Measurements from ENCODE around the gene DOCK10. TPM values are rescaled to one million over a fixed set of nuclear protein-coding genes. Genes with fewer than 3 reads are reported as not detected.
A peak's percentile ranks its signal among the peaks of the same experiment; 100 is the strongest.

DOCK10 gene
- 10 to 100 TPM in 3 of 4 donors, 1 to 10 TPM in 1; 8.1 to 35.4 (median 17.2) TPM for total RNA-seq

DNA sequence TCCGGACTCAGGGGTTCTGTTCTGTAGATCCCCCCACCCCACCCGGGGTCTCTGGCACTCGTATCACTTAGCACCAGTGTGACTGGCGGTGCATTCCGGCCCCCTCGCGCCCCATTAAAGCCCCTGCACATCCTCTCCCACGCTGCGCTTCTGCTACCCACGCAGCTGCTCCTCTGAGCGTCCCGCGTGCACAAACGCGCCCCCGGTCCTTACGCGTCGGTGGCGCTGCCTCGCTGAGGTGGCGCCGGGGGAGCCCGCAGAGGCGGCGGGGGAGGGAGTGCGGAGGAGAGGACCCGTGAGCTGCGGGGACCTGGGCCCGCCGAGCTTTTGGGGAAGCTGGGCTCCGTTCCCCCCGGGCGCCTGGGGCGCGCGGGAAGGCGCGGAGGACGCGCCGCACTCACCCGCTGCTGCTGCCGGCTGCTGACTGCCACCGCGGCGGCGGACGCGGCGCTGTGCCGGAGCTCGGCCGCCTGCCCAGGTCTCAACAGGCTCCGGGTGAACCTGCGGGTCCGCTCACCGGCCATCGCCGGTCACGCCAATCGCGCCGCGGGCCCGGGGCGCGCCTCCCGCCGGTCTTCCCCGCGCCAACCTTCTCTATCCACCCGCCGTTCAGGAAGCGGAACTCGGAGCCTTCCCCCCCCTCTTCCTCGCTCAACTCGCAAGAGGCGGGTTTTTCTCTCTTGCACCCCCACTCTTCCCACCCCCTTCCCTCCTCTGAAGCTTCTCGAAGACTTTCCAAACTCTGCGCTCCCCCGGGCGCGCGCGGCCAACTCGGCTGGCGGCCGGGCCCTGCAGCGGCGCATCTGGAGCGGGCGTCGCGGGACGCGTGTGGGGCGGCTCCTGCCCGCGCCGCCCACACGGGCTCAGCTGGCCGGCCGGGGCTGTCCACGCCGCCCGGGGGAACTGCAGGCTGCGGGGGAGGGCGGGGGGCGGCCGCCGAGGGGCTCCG lies at the start of gene DOCK10:
Gene DOCK10, minus strand, starts transcription at position 618 of the 949 bp plus-strand sequence. Its CDS starts 94 bp downstream, at position 524.
- H3K4me1 ChIP-seq: peaks cover 36% of the 10 kb centered on the region
- no peak for DNase-seq (ENCODE audit: low spot score in 2 of 2)
- peak within 1 kb of the TSS; percentile 80 for H3K4me3 ChIP-seq
- WGBS: under 1% methylated on average over 56 of the region's 113 CpGs
- peak within 1 kb of the TSS; percentile 71 for H3K27ac ChIP-seq
- no peaks in the 10 kb centered on the region for H3K9me3 ChIP-seq
- peaks cover 38% of the 10 kb centered on the region for H3K27me3 ChIP-seq
- TF ChIP-seq POLR2AphosphoS5 (IDR thresholded peaks at IDR 0.05): no peak
- no peak for TF ChIP-seq POLR2A (IDR thresholded peaks at IDR 0.05)
- no peak for TF ChIP-seq CTCF (IDR thresholded peaks at IDR 0.05)
- TF ChIP-seq EP300 (IDR thresholded peaks at IDR 0.05): no peak
- H3K36me3 ChIP-seq: no peaks in the 10 kb centered on the region

GRCh38 chr2:225091336-225091735 lies 49.1 kb upstream of the DOCK10 start:
- Histone ChIP-seq H3K27ac (no peak overlapping the region), H3K36me3 (no peaks in the 10 kb centered on the region), H3K4me1 (no peaks in the 10 kb centered on the region), H3K4me3 (no peak overlapping the region), H3K9me3 (no peaks in the 10 kb centered on the region), H3K27me3 (peaks cover 4% of the 10 kb centered on the region)
- no peak for TF ChIP-seq CTCF (IDR thresholded peaks at IDR 0.05)
- no peak for TF ChIP-seq POLR2A (IDR thresholded peaks at IDR 0.05)
- TF ChIP-seq POLR2AphosphoS5 (IDR thresholded peaks at IDR 0.05): no peak
- TF ChIP-seq EP300 (IDR thresholded peaks at IDR 0.05): no peak
- WGBS: 76% methylated on average over 2 of the region's 2 CpGs
- no peak for DNase-seq (ENCODE audit: low spot score in 2 of 2)

DNA sequence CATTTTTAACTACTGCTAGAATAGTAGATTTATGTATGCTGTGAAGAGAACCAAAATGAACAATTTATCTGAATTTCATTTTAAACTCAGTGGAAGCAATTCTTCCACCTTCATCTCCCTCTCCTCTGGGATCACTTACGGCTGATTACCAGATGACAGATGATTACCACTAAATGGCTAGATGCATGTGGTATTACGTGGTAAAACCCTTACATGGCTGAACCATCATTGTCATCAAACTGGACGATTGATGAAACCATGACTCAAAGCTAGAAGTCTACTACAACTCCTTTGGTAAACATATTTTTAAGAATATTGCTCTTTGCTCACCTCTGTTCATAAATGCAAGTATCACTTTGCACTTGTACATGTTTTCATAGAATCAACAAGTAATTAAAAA lies 48.5 kb upstream of the DOCK10 start:
- TF ChIP-seq POLR2A (IDR thresholded peaks at IDR 0.05): no peak
- no peak for TF ChIP-seq POLR2AphosphoS5 (IDR thresholded peaks at IDR 0.05)
- no peak for TF ChIP-seq CTCF (IDR thresholded peaks at IDR 0.05)
- TF ChIP-seq EP300 (IDR thresholded peaks at IDR 0.05): no peak
- Histone ChIP-seq H3K4me1 (no peaks in the 10 kb centered on the region), H3K27ac (no peak overlapping the region), H3K27me3 (peaks cover 4% of the 10 kb centered on the region), H3K36me3 (no peaks in the 10 kb centered on the region), H3K9me3 (no peaks in the 10 kb centered on the region), H3K4me3 (no peak overlapping the region)
- no peak for DNase-seq (ENCODE audit: low spot score in 2 of 2)
- WGBS: 77% methylated on average over 3 of the region's 3 CpGs

DNA sequence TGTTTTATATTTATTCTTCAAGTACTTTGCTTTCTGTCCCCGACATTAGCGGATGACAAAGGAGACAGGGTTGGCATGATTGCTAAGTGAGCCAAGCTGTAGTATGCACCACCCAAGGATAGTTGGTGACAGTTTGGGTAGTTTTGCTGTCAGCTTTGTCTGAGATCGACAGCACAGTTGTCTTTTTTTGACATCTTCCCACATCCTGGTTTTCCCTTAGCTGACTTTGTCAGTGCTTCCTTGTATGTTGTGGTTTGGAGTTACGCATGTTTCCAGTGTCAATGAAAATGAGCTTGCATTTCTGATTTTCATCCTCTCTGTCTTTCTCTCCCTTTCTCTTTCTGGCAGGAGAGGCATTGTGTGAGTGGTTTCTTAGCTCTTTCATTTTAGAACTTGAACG lies 44.6 kb upstream of the DOCK10 start:
- Histone ChIP-seq H3K4me1 (no peaks in the 10 kb centered on the region), H3K9me3 (no peaks in the 10 kb centered on the region), H3K4me3 (no peak overlapping the region), H3K27me3 (no peaks in the 10 kb centered on the region), H3K36me3 (no peaks in the 10 kb centered on the region), H3K27ac (no peak overlapping the region)
- 85% methylated on average over 5 of the region's 5 CpGs for WGBS
- no peak for DNase-seq (ENCODE audit: low spot score in 2 of 2)
- no peak for TF ChIP-seq CTCF (IDR thresholded peaks at IDR 0.05)
- no peak for TF ChIP-seq POLR2AphosphoS5 (IDR thresholded peaks at IDR 0.05)
- no peak for TF ChIP-seq POLR2A (IDR thresholded peaks at IDR 0.05)
- no peak for TF ChIP-seq EP300 (IDR thresholded peaks at IDR 0.05)

DNA sequence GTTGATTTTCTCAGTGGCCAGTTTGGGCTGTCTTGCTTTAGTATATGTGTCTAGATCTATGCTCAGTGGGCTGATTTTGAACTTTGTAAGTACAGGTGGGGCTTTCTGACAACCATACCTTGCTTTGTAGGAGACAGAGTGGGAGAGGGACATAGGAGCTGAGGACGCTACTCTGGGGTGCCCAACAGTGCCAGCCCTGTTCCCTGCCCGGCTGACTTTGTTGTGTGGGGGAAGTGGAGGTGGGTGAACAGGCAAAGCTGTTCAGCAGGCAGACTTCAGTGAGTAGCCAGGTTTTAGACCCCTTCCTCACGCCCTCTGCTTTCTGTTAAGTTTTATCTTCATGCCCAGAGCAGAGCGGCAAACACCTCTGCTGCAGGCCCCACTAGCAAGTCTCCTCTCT lies 44.2 kb upstream of the DOCK10 start:
- no peak overlapping the region for H3K27ac ChIP-seq
- WGBS: 96% methylated on average over 4 of the region's 4 CpGs

More for the DNA sequence above, 44.2 kb upstream of the DOCK10 start:
- Histone ChIP-seq H3K4me3 (no peak overlapping the region), H3K4me1 (no peaks in the 10 kb centered on the region), H3K36me3 (no peaks in the 10 kb centered on the region), H3K27me3 (no peaks in the 10 kb centered on the region), H3K9me3 (no peaks in the 10 kb centered on the region)
- no peak for TF ChIP-seq EP300 (IDR thresholded peaks at IDR 0.05)
- TF ChIP-seq POLR2AphosphoS5 (IDR thresholded peaks at IDR 0.05): no peak
- TF ChIP-seq POLR2A (IDR thresholded peaks at IDR 0.05): no peak
- TF ChIP-seq CTCF (IDR thresholded peaks at IDR 0.05): no peak
- no peak for DNase-seq (ENCODE audit: low spot score in 2 of 2)

All from suprapubic skin (tissue), 4 donors.